NCI-H128 (cell line): ENCODE measurements around the gene PDE8B.

Experiments used
- DNase-seq: peaks from one replicate; lab custom pipeline; 2025; ENCODE audit not compliant: unreplicated experiment; lab: John Stamatoyannopoulos, UW

PDE8B gene

GRCh38 chr5:77282337-77283027, 72.0 kb downstream of the PDE8B start:
- DNase-seq, result no peak

- no peak for DNase-seq
Observed at GRCh38 chr5:77285251-77285841, 74.9 kb downstream of the PDE8B start.

GRCh38 chr5:77292026-77292757, 81.7 kb downstream of the PDE8B start:
- no peak for DNase-seq

- DNase-seq, result no peak
Observed at GRCh38 chr5:77294185-77294584, 83.7 kb downstream of the PDE8B start.

GRCh38 chr5:77295863-77296378, 85.4 kb downstream of the PDE8B start:
- DNase-seq, result no peak

GRCh38 chr5:77298146-77298545, 87.7 kb downstream of the PDE8B start:
- DNase-seq, result no peak

GRCh38 chr5:77300451-77300850, 90.0 kb downstream of the PDE8B start:
- DNase-seq, result no peak

- DNase-seq, result no peak
Observed at GRCh38 chr5:77301447-77301883, 91.0 kb downstream of the PDE8B start.

- DNase-seq, result no peak
Observed at GRCh38 chr5:77302247-77302646, 91.8 kb downstream of the PDE8B start.

- no peak for DNase-seq
Observed at GRCh38 chr5:77302653-77303052, 92.2 kb downstream of the PDE8B start.

GRCh38 chr5:77304388-77304787, 93.9 kb downstream of the PDE8B start:
- no peak for DNase-seq

- no peak for DNase-seq
Observed at GRCh38 chr5:77305222-77305846, 94.9 kb downstream of the PDE8B start.

- no peak for DNase-seq
Observed at GRCh38 chr5:77305956-77306355, 95.5 kb downstream of the PDE8B start.

GRCh38 chr5:77306531-77306930, 96.1 kb downstream of the PDE8B start:
- no peak for DNase-seq

GRCh38 chr5:77308154-77308960, 97.9 kb downstream of the PDE8B start:
- DNase-seq, result no peak

GRCh38 chr5:77309140-77309539, 98.7 kb downstream of the PDE8B start:
- no peak for DNase-seq

- DNase-seq, result no peak
Observed at GRCh38 chr5:77310494-77311213, 100.2 kb downstream of the PDE8B start.

- no peak for DNase-seq
Observed at GRCh38 chr5:77311214-77311571, 100.7 kb downstream of the PDE8B start.

- DNase-seq, result no peak
Observed at GRCh38 chr5:77312413-77312812, 101.9 kb downstream of the PDE8B start.
